ENCODE results near the gene BNIP3. TPM values are rescaled to one million over a fixed set of nuclear protein-coding genes. Genes with fewer than 3 reads are reported as not detected.
"Not testable (repeated sequence)": the region's sequence is repeated elsewhere in the genome, so short reads cannot be mapped to it uniquely, and the experiment has no call there.

Gene BNIP3
- total and polyA plus RNA-seq, 3 donors from 2014 or later = 36.7 to 93.4 (median 61.5) TPM

GRCh38 chr10:131954356-131954965 is 27.3 kb downstream of the BNIP3 start:
- TF ChIP-seq CTCF (IDR thresholded peaks at IDR 0.05) (no peak), POLR2A (IDR thresholded peaks at IDR 0.05) (no peak)
- 79 to 80% methylated on average over 21 of the region's 21 CpGs for whole genome bisulfite sequencing, 2 donors
- Histone ChIP-seq H3K4me3 (no peak overlapping the region), H3K27ac (no peak overlapping the region), H3K36me3 (ENCODE audit: low read depth, missing control alignments) (no peaks in the 10 kb centered on the region), H3K4me1 (peaks cover under 1% of the 10 kb centered on the region), H3K27me3 (no peaks in the 10 kb centered on the region), H3K9me3 (no peaks in the 10 kb centered on the region)
- intact Hi-C loops (cut with DNase I; ENCODE audit: low total_unique reads) = no loop called here
- DNase-seq = no peak

GRCh38 chr10:131949908-131950307 is 31.8 kb downstream of the BNIP3 start:
- H3K27me3 ChIP-seq; intact Hi-C loops (cut with DNase I; ENCODE audit: low total_unique reads); H3K4me1 ChIP-seq; H3K36me3 ChIP-seq (ENCODE audit: low read depth, missing control alignments); H3K9me3 ChIP-seq; H3K4me3 ChIP-seq; DNase-seq: not testable (repeated sequence)
- peak overlapping the region in 1 of 2 donors; percentile 61 for H3K27ac ChIP-seq
- 74 to 79% methylated on average over 5 of the region's 7 CpGs for WGBS, 2 donors

- Histone ChIP-seq H3K9me3 (no peaks in the 10 kb centered on the region), H3K36me3 (ENCODE audit: low read depth, missing control alignments) (no peaks in the 10 kb centered on the region), H3K27me3 (no peaks in the 10 kb centered on the region), H3K4me1 (peaks cover 6% of the 10 kb centered on the region), H3K27ac (no peak overlapping the region), H3K4me3 (no peak overlapping the region)
- intact Hi-C loops (cut with DNase I; ENCODE audit: low total_unique reads) = no loop called here
- TF ChIP-seq CTCF (IDR thresholded peaks at IDR 0.05) (no peak), POLR2A (IDR thresholded peaks at IDR 0.05) (no peak)
- DNase-seq = no peak
- WGBS, 2 donors = 84 to 90% methylated on average over 14 to 23 of the region's 23 CpGs
These were observed 32.5 kb downstream of the BNIP3 start for GRCh38 chr10:131949041-131949862.

DNA sequence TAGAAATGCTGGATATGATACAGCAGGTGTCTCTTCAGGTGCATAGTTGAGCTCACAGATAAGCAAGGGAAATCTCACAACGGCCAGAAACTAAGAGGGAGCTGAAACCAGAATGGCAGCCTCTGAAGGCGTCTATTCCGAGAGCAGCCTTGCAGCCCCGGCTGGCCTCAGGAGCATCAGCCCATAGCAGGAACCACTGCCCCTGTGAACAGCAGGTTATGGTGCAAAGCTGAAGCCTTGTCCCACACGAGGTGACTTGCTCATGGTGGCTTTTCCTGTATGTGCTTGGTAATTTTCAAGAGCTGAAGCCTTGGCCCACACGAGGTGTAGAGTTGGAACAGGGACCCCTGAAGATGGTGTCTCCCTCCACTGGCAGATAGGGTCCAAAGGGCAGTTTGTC is 33.2 kb downstream of the BNIP3 start:
- no peaks in the 10 kb centered on the region for H3K36me3 ChIP-seq (ENCODE audit: low read depth, missing control alignments)
- H3K27me3 ChIP-seq = no peaks in the 10 kb centered on the region
- H3K4me1 ChIP-seq = peaks cover 13% of the 10 kb centered on the region
- no peak overlapping the region for H3K27ac ChIP-seq
- TF ChIP-seq CTCF (IDR thresholded peaks at IDR 0.05) (no peak), POLR2A (IDR thresholded peaks at IDR 0.05) (no peak)
- no peak for DNase-seq
- intact Hi-C loops (cut with DNase I; ENCODE audit: low total_unique reads) = no loop called here
- H3K4me3 ChIP-seq = no peak overlapping the region
- WGBS, 2 donors = 90 to 95% methylated on average over 6 of the region's 6 CpGs
- H3K9me3 ChIP-seq = no peaks in the 10 kb centered on the region

DNA sequence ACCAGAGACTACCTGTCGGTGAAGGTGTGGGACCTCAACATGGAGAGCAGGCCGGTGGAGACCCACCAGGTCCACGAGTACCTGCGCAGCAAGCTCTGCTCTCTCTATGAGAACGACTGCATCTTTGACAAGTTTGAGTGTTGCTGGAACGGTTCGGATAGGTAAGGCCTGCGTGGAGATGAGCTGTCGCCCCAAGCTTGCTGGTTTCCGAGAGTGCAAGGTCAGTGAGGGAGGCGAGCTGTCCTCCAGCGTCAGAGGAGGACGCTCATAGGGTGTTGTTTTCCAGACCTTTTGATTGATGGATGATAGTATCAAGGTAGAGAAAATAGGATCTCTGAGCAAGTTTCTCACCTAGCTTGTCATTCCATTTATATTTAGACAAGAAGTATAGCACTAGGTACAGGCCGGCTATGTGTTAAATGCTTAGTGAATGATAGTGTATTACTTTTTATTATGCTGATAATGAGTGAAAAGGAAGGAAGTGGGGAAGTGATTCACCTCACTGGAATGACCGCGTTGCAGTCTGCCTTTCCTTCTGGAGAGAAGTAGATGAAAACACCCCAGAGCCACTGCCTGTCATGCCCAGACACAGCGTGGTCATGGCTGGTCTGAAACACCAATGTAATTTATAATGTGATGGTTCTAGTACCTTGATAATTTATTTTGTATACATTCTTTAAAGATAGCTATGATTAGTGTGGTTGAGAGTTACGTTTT is 33.9 kb downstream of the BNIP3 start:
- Histone ChIP-seq H3K4me1 (peaks cover 18% of the 10 kb centered on the region), H3K27ac (no peak overlapping the region), H3K9me3 (no peaks in the 10 kb centered on the region), H3K27me3 (no peaks in the 10 kb centered on the region), H3K4me3 (no peak overlapping the region), H3K36me3 (ENCODE audit: low read depth, missing control alignments) (no peaks in the 10 kb centered on the region)
- intact Hi-C loops (cut with DNase I; ENCODE audit: low total_unique reads) = no loop called here
- 93 to 94% methylated on average over 18 of the region's 18 CpGs for WGBS, 2 donors
- no peak for DNase-seq
- TF ChIP-seq CTCF (IDR thresholded peaks at IDR 0.05) (no peak), POLR2A (IDR thresholded peaks at IDR 0.05) (no peak)

Data from testis (tissue), 3 donors.